ENCODE measurements around the gene TNRC6C.
"Not testable (repeated sequence)": the region's sequence is repeated elsewhere in the genome, so short reads cannot be mapped to it uniquely, and the experiment has no call there.

The TNRC6C gene

GRCh38 chr17:77957235-77957856 lies 1.2 kb upstream of the TNRC6C start:
- H3K4me3 ChIP-seq (ENCODE audit: low read length): peak overlapping the region; percentile 49
- H3K27ac ChIP-seq (ENCODE audit: low read length): no peak overlapping the region
- H3K36me3 ChIP-seq (ENCODE audit: control insufficient read depth, low read depth, low read length): no peaks in the 10 kb centered on the region
- no peaks in the 10 kb centered on the region for H3K9me3 ChIP-seq (ENCODE audit: control insufficient read depth, low read depth, low read length)
- H3K27me3 ChIP-seq (ENCODE audit: control insufficient read depth, insufficient read depth, low read length): peaks cover 41% of the 10 kb centered on the region
- H3K9ac ChIP-seq (ENCODE audit: low read length): peak overlapping the region; percentile 24
- H3K4me1 ChIP-seq (ENCODE audit: control insufficient read depth, low read depth, low read length): peaks cover 18% of the 10 kb centered on the region

- H3K9ac ChIP-seq (ENCODE audit: low read length): no peak overlapping the region
- no peaks in the 10 kb centered on the region for H3K36me3 ChIP-seq (ENCODE audit: control insufficient read depth, low read depth, low read length)
- peaks cover 26% of the 10 kb centered on the region for H3K4me1 ChIP-seq (ENCODE audit: control insufficient read depth, low read depth, low read length)
- no peak overlapping the region for H3K4me3 ChIP-seq (ENCODE audit: low read length)
- H3K27ac ChIP-seq (ENCODE audit: low read length): no peak overlapping the region
- H3K9me3 ChIP-seq (ENCODE audit: control insufficient read depth, low read depth, low read length): no peaks in the 10 kb centered on the region
- peaks cover 41% of the 10 kb centered on the region for H3K27me3 ChIP-seq (ENCODE audit: control insufficient read depth, insufficient read depth, low read length)
These were observed 218 bp downstream of the TNRC6C start for GRCh38 chr17:77958716-77959125.

GRCh38 chr17:77959126-77959925 lies 823 bp downstream of the TNRC6C start:
- Histone ChIP-seq H3K27ac (ENCODE audit: low read length) (no peak overlapping the region), H3K4me3 (ENCODE audit: low read length) (peak overlapping the region; percentile 64), H3K27me3 (ENCODE audit: control insufficient read depth, insufficient read depth, low read length) (peaks cover 41% of the 10 kb centered on the region), H3K4me1 (ENCODE audit: control insufficient read depth, low read depth, low read length) (peaks cover 26% of the 10 kb centered on the region), H3K36me3 (ENCODE audit: control insufficient read depth, low read depth, low read length) (no peaks in the 10 kb centered on the region), H3K9me3 (ENCODE audit: control insufficient read depth, low read depth, low read length) (no peaks in the 10 kb centered on the region), H3K9ac (ENCODE audit: low read length) (peak overlapping the region; percentile 61)

GRCh38 chr17:77959926-77960521 lies 1.5 kb downstream of the TNRC6C start:
- Histone ChIP-seq H3K4me3 (ENCODE audit: low read length) (peak overlapping the region; percentile 64), H3K27ac (ENCODE audit: low read length) (no peak overlapping the region), H3K27me3 (ENCODE audit: control insufficient read depth, insufficient read depth, low read length) (peaks cover 41% of the 10 kb centered on the region), H3K36me3 (ENCODE audit: control insufficient read depth, low read depth, low read length) (no peaks in the 10 kb centered on the region), H3K9ac (ENCODE audit: low read length) (peak overlapping the region; percentile 61), H3K9me3 (ENCODE audit: control insufficient read depth, low read depth, low read length) (no peaks in the 10 kb centered on the region), H3K4me1 (ENCODE audit: control insufficient read depth, low read depth, low read length) (peaks cover 27% of the 10 kb centered on the region)

DNA sequence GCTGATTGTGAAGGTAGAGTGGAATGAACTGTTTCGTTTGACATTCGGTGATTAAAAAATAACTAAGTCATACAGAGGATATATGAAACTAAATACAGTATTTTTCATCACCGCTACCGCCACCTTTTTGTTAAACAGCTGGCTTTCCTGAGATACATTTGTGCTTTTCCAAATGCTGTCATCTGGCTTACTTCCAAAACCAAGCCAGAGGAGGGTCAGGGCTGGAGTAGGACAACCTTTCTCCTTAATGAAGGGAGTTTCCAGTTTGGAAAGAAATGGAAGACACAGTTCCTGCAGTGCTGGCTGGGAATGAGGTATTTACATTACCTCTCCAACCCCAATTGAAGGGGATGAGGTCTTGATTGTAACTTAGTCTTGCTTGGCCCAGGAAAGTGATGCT lies 3.2 kb downstream of the TNRC6C start:
- Histone ChIP-seq H3K9ac (ENCODE audit: low read length) (no peak overlapping the region), H3K27ac (ENCODE audit: low read length) (no peak overlapping the region), H3K9me3 (ENCODE audit: control insufficient read depth, low read depth, low read length) (no peaks in the 10 kb centered on the region), H3K4me3 (ENCODE audit: low read length) (no peak overlapping the region), H3K36me3 (ENCODE audit: control insufficient read depth, low read depth, low read length) (no peaks in the 10 kb centered on the region), H3K4me1 (ENCODE audit: control insufficient read depth, low read depth, low read length) (peaks cover 33% of the 10 kb centered on the region), H3K27me3 (ENCODE audit: control insufficient read depth, insufficient read depth, low read length) (peaks cover 29% of the 10 kb centered on the region)

DNA sequence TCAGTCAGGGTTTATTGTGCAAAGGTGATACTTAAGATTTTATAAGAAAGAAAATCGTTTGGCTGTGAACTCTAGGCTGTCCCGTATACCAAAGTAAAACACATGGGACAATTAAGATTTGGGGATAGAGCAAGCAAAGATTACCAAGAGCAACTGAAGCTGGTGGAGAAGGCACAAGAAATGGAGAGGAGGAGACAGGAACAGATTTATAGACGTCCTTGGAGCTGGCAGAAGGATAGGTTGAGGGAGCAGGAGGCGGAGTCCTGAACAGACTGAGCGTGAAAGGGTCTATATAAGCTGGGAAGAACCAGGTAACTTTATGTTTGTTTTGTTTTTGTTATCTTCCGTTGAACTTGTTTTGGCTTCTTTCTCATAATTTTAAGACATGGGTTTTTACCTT lies 3.8 kb downstream of the TNRC6C start:
- Histone ChIP-seq H3K36me3 (ENCODE audit: control insufficient read depth, low read depth, low read length) (no peaks in the 10 kb centered on the region), H3K27me3 (ENCODE audit: control insufficient read depth, insufficient read depth, low read length) (peaks cover 22% of the 10 kb centered on the region), H3K4me3 (ENCODE audit: low read length) (no peak overlapping the region), H3K4me1 (ENCODE audit: control insufficient read depth, low read depth, low read length) (peaks cover 33% of the 10 kb centered on the region), H3K9ac (ENCODE audit: low read length) (no peak overlapping the region), H3K27ac (ENCODE audit: low read length) (no peak overlapping the region), H3K9me3 (ENCODE audit: control insufficient read depth, low read depth, low read length) (no peaks in the 10 kb centered on the region)

DNA sequence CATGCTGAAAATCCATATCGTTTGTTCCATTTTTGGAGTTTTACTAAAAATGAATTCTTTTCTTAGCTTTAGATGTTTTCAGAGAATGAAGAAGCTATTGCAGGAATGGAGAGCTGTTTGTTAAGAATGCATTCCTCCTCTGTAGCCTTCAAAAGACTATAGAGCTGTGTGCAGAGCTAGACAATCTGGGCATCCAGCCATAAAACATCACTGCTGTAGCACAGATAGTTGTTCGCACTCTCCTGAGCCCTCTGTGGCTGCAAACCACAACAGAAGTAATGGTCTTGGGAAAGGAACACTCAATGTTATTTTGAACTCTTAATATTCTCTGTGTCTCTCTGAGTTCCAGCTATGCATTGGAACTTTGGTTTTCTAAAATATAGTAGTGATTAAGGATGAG lies 4.9 kb downstream of the TNRC6C start:
- Histone ChIP-seq H3K9ac (ENCODE audit: low read length) (no peak overlapping the region), H3K27me3 (ENCODE audit: control insufficient read depth, insufficient read depth, low read length) (peaks cover 17% of the 10 kb centered on the region), H3K4me1 (ENCODE audit: control insufficient read depth, low read depth, low read length) (peaks cover 33% of the 10 kb centered on the region), H3K9me3 (ENCODE audit: control insufficient read depth, low read depth, low read length) (no peaks in the 10 kb centered on the region), H3K27ac (ENCODE audit: low read length) (no peak overlapping the region), H3K4me3 (ENCODE audit: low read length) (no peak overlapping the region), H3K36me3 (ENCODE audit: control insufficient read depth, low read depth, low read length) (no peaks in the 10 kb centered on the region)

- H3K9me3 ChIP-seq (ENCODE audit: control insufficient read depth, low read depth, low read length): no peaks in the 10 kb centered on the region
- H3K9ac ChIP-seq (ENCODE audit: low read length): no peak overlapping the region
- no peaks in the 10 kb centered on the region for H3K36me3 ChIP-seq (ENCODE audit: control insufficient read depth, low read depth, low read length)
- H3K4me3 ChIP-seq (ENCODE audit: low read length): no peak overlapping the region
- H3K27ac ChIP-seq (ENCODE audit: low read length): no peak overlapping the region
- peaks cover 8% of the 10 kb centered on the region for H3K27me3 ChIP-seq (ENCODE audit: control insufficient read depth, insufficient read depth, low read length)
- H3K4me1 ChIP-seq (ENCODE audit: control insufficient read depth, low read depth, low read length): peaks cover 30% of the 10 kb centered on the region
These were observed 6.8 kb downstream of the TNRC6C start for GRCh38 chr17:77965352-77965751.

GRCh38 chr17:77966476-77966875 lies 8.0 kb downstream of the TNRC6C start:
- no peak overlapping the region for H3K4me3 ChIP-seq (ENCODE audit: low read length)
- H3K27ac ChIP-seq (ENCODE audit: low read length): no peak overlapping the region
- no peaks in the 10 kb centered on the region for H3K36me3 ChIP-seq (ENCODE audit: control insufficient read depth, low read depth, low read length)
- H3K4me1 ChIP-seq (ENCODE audit: control insufficient read depth, low read depth, low read length): peaks cover 24% of the 10 kb centered on the region
- H3K9me3 ChIP-seq (ENCODE audit: control insufficient read depth, low read depth, low read length): no peaks in the 10 kb centered on the region
- no peaks in the 10 kb centered on the region for H3K27me3 ChIP-seq (ENCODE audit: control insufficient read depth, insufficient read depth, low read length)
- H3K9ac ChIP-seq (ENCODE audit: low read length): no peak overlapping the region

- H3K27ac ChIP-seq (ENCODE audit: low read length): no peak overlapping the region
- no peaks in the 10 kb centered on the region for H3K36me3 ChIP-seq (ENCODE audit: control insufficient read depth, low read depth, low read length)
- no peaks in the 10 kb centered on the region for H3K9me3 ChIP-seq (ENCODE audit: control insufficient read depth, low read depth, low read length)
- no peaks in the 10 kb centered on the region for H3K27me3 ChIP-seq (ENCODE audit: control insufficient read depth, insufficient read depth, low read length)
- H3K9ac ChIP-seq (ENCODE audit: low read length): no peak overlapping the region
- peaks cover 13% of the 10 kb centered on the region for H3K4me1 ChIP-seq (ENCODE audit: control insufficient read depth, low read depth, low read length)
- H3K4me3 ChIP-seq (ENCODE audit: low read length): no peak overlapping the region
These were observed 10.3 kb downstream of the TNRC6C start for GRCh38 chr17:77968788-77969187.

GRCh38 chr17:77972271-77972670 lies 13.8 kb downstream of the TNRC6C start:
- H3K9ac ChIP-seq (ENCODE audit: low read length); H3K27me3 ChIP-seq (ENCODE audit: control insufficient read depth, insufficient read depth, low read length); H3K36me3 ChIP-seq (ENCODE audit: control insufficient read depth, low read depth, low read length); H3K27ac ChIP-seq (ENCODE audit: low read length); H3K4me1 ChIP-seq (ENCODE audit: control insufficient read depth, low read depth, low read length); H3K9me3 ChIP-seq (ENCODE audit: control insufficient read depth, low read depth, low read length); H3K4me3 ChIP-seq (ENCODE audit: low read length): not testable (repeated sequence)
